ENCODE results near the gene C1orf232. TPM values are rescaled to one million over a fixed set of nuclear protein-coding genes. Genes with fewer than 3 reads are reported as not detected.

C1orf232 gene
- total RNA-seq, 2 donors from 2014 or later: not detected

- Histone ChIP-seq H3K4me3 (ENCODE audit: low read length) (no peak overlapping the region), H3K9ac (ENCODE audit: extremely low read depth, low read length, poor library complexity, severe bottlenecking) (no peak overlapping the region), H3K36me3 (ENCODE audit: control insufficient read depth, insufficient read depth, low read length) (peaks cover 5% of the 10 kb centered on the region), H3K27ac (ENCODE audit: low read depth, low read length) (no peak overlapping the region), H3K4me1 (ENCODE audit: control insufficient read depth, insufficient read depth, low read length) (no peaks in the 10 kb centered on the region), H3K9me3 (ENCODE audit: control insufficient read depth, low read length) (no peaks in the 10 kb centered on the region), H3K27me3 (ENCODE audit: control insufficient read depth, insufficient read depth, low read length, poor library complexity, severe bottlenecking) (no peaks in the 10 kb centered on the region)
- peaks cover 2% of the 10 kb centered on the region for H3K27me3 Mint-ChIP-seq (ENCODE audit: insufficient read depth)
- no peak overlapping the region for H3K27ac Mint-ChIP-seq
- 98 to 100% methylated on average over 2 to 6 of the region's 6 CpGs for WGBS, 2 experiments (ENCODE audit: insufficient coverage in 1 of 2, insufficient read length in 1 of 2)
- peaks cover 36% of the 10 kb centered on the region for H3K36me3 Mint-ChIP-seq (ENCODE audit: low read depth)
- no peak for TF ChIP-seq CTCF (conservative IDR thresholded peaks at IDR 0.05)
- DNase-seq: no peak
- no peak overlapping the region for H3K4me3 Mint-ChIP-seq
- no peaks in the 10 kb centered on the region for H3K9me3 Mint-ChIP-seq
- H3K4me1 Mint-ChIP-seq: peaks cover 6% of the 10 kb centered on the region
Observed at GRCh38 chr1:26187882-26188281, 19.1 kb upstream of the C1orf232 start.

- Mint-ChIP-seq H3K4me1 (no peaks in the 10 kb centered on the region), H3K27me3 (ENCODE audit: insufficient read depth) (no peaks in the 10 kb centered on the region), H3K36me3 (ENCODE audit: low read depth) (peaks cover 53% of the 10 kb centered on the region), H3K9me3 (no peaks in the 10 kb centered on the region), H3K27ac (no peak overlapping the region), H3K4me3 (no peak overlapping the region)
- no peak overlapping the region for H3K4me3 ChIP-seq (ENCODE audit: low read length)
- DNase-seq: no peak
- peaks cover 9% of the 10 kb centered on the region for H3K36me3 ChIP-seq (ENCODE audit: control insufficient read depth, insufficient read depth, low read length)
- no peak overlapping the region for H3K9ac ChIP-seq (ENCODE audit: extremely low read depth, low read length, poor library complexity, severe bottlenecking)
- H3K27ac ChIP-seq (ENCODE audit: low read depth, low read length): no peak overlapping the region
- no peaks in the 10 kb centered on the region for H3K4me1 ChIP-seq (ENCODE audit: control insufficient read depth, insufficient read depth, low read length)
- no peaks in the 10 kb centered on the region for H3K9me3 ChIP-seq (ENCODE audit: control insufficient read depth, low read length)
- 92 to 96% methylated on average over 10 to 21 of the region's 21 CpGs for WGBS, 2 experiments (ENCODE audit: insufficient coverage in 1 of 2, insufficient read length in 1 of 2)
- no peaks in the 10 kb centered on the region for H3K27me3 ChIP-seq (ENCODE audit: control insufficient read depth, insufficient read depth, low read length, poor library complexity, severe bottlenecking)
- TF ChIP-seq CTCF (conservative IDR thresholded peaks at IDR 0.05): no peak
Observed at GRCh38 chr1:26184883-26185282, 16.1 kb upstream of the C1orf232 start.

- H3K4me3 ChIP-seq (ENCODE audit: low read length): no peak overlapping the region
- no peak for TF ChIP-seq CTCF (conservative IDR thresholded peaks at IDR 0.05)
- H3K9me3 Mint-ChIP-seq: no peaks in the 10 kb centered on the region
- H3K9me3 ChIP-seq (ENCODE audit: control insufficient read depth, low read length): no peaks in the 10 kb centered on the region
- no peak overlapping the region for H3K9ac ChIP-seq (ENCODE audit: extremely low read depth, low read length, poor library complexity, severe bottlenecking)
- no peaks in the 10 kb centered on the region for H3K4me1 Mint-ChIP-seq
- H3K4me3 Mint-ChIP-seq: no peak overlapping the region
- no peak for DNase-seq
- no peaks in the 10 kb centered on the region for H3K27me3 Mint-ChIP-seq (ENCODE audit: insufficient read depth)
- H3K36me3 ChIP-seq (ENCODE audit: control insufficient read depth, insufficient read depth, low read length): peaks cover 9% of the 10 kb centered on the region
- H3K36me3 Mint-ChIP-seq (ENCODE audit: low read depth): peaks cover 50% of the 10 kb centered on the region
- no peak overlapping the region for H3K27ac Mint-ChIP-seq
- 85 to 92% methylated on average over 5 to 7 of the region's 7 CpGs for WGBS, 2 experiments (ENCODE audit: insufficient coverage in 1 of 2, insufficient read length in 1 of 2)
- no peaks in the 10 kb centered on the region for H3K4me1 ChIP-seq (ENCODE audit: control insufficient read depth, insufficient read depth, low read length)
- H3K27me3 ChIP-seq (ENCODE audit: control insufficient read depth, insufficient read depth, low read length, poor library complexity, severe bottlenecking): no peaks in the 10 kb centered on the region
- no peak overlapping the region for H3K27ac ChIP-seq (ENCODE audit: low read depth, low read length)
Observed at GRCh38 chr1:26184086-26184485, 15.3 kb upstream of the C1orf232 start.
